Measurements from ENCODE around the gene SH2D1B.

Gene SH2D1B

GRCh38 chr1:162374406-162374805 lies 37.5 kb downstream of the SH2D1B start:
- Histone ChIP-seq H3K36me3 (replicated peaks) (no peaks in the 10 kb centered on the region), H3K27ac (no peak overlapping the region), H3K4me3 (ENCODE audit: low read depth, low read length) (no peak overlapping the region), H3K27me3 (replicated peaks) (no peaks in the 10 kb centered on the region)
- no peak for DNase-seq
- in situ Hi-C loops (cut with HindIII; ENCODE audit: low pct_ligation_motif_present, low sequenced_read_pairs): no loop called here
- no peak for TF ChIP-seq CTCF (IDR thresholded peaks at IDR 0.05; ENCODE audit: low read depth, low read length, missing control alignments)

- no peak for TF ChIP-seq CTCF (IDR thresholded peaks at IDR 0.05; ENCODE audit: low read depth, low read length, missing control alignments)
- H3K27me3 ChIP-seq (replicated peaks): no peaks in the 10 kb centered on the region
- peak; percentile 60 for DNase-seq
- no peaks in the 10 kb centered on the region for H3K36me3 ChIP-seq (replicated peaks)
- H3K27ac ChIP-seq: no peak overlapping the region
- in situ Hi-C loops (cut with HindIII; ENCODE audit: low pct_ligation_motif_present, low sequenced_read_pairs): no loop called here
- H3K4me3 ChIP-seq (ENCODE audit: low read depth, low read length): no peak overlapping the region
These were observed 38.2 kb downstream of the SH2D1B start for GRCh38 chr1:162373541-162374260.

- no peaks in the 10 kb centered on the region for H3K27me3 ChIP-seq (replicated peaks)
- in situ Hi-C loops (cut with HindIII; ENCODE audit: low pct_ligation_motif_present, low sequenced_read_pairs): no loop called here
- H3K36me3 ChIP-seq (replicated peaks): no peaks in the 10 kb centered on the region
- TF ChIP-seq CTCF (IDR thresholded peaks at IDR 0.05; ENCODE audit: low read depth, low read length, missing control alignments): no peak
- no peak overlapping the region for H3K27ac ChIP-seq
- no peak overlapping the region for H3K4me3 ChIP-seq (ENCODE audit: low read depth, low read length)
- DNase-seq: no peak
These were observed 38.9 kb downstream of the SH2D1B start for GRCh38 chr1:162373072-162373427.

- TF ChIP-seq CTCF (IDR thresholded peaks at IDR 0.05; ENCODE audit: low read depth, low read length, missing control alignments): no peak
- Histone ChIP-seq H3K36me3 (replicated peaks) (no peaks in the 10 kb centered on the region), H3K27ac (peak overlapping the region; percentile 30), H3K27me3 (replicated peaks) (no peaks in the 10 kb centered on the region), H3K4me3 (ENCODE audit: low read depth, low read length) (no peak overlapping the region)
- in situ Hi-C loops (cut with HindIII; ENCODE audit: low pct_ligation_motif_present, low sequenced_read_pairs): no loop called here
- no peak for DNase-seq
These were observed 39.5 kb downstream of the SH2D1B start for GRCh38 chr1:162372159-162373071.

- DNase-seq: peak; percentile 57
- Histone ChIP-seq H3K27me3 (replicated peaks) (no peaks in the 10 kb centered on the region), H3K27ac (peak overlapping the region; percentile 30), H3K4me3 (ENCODE audit: low read depth, low read length) (no peak overlapping the region), H3K36me3 (replicated peaks) (no peaks in the 10 kb centered on the region)
- TF ChIP-seq CTCF (IDR thresholded peaks at IDR 0.05; ENCODE audit: low read depth, low read length, missing control alignments): no peak
- in situ Hi-C loops (cut with HindIII; ENCODE audit: low pct_ligation_motif_present, low sequenced_read_pairs): no loop called here
These were observed 40.3 kb downstream of the SH2D1B start for GRCh38 chr1:162371611-162372010.
